NCI-H1694 (cell line): ENCODE results near the gene SSX2IP.

Experiments used
- DNase-seq: peaks from one replicate; lab custom pipeline; 2025; lab: John Stamatoyannopoulos, UW

Gene SSX2IP

DNA sequence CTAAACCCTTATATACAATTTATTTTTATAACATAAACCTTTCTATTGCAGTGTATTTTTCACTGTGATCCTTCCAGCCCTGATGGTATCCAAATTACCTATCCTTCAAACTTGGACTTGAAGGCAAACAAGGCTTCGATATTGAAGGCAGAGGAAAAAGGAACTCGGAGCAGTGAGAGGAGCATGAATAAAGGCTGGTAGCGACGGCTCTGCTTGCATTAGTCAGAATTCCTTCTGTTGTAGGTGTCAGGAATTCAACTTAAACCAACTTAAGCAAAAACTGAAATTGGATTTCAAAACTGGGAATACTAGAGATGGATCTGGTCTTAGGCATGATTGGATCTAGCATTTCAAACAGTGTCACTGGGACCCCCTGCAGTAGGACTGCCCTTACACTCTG lies 17.8 kb upstream of the SSX2IP start:
- no peak for DNase-seq

GRCh38 chr1:84705513-84705912 lies 15.3 kb upstream of the SSX2IP start:
- no peak for DNase-seq

DNA sequence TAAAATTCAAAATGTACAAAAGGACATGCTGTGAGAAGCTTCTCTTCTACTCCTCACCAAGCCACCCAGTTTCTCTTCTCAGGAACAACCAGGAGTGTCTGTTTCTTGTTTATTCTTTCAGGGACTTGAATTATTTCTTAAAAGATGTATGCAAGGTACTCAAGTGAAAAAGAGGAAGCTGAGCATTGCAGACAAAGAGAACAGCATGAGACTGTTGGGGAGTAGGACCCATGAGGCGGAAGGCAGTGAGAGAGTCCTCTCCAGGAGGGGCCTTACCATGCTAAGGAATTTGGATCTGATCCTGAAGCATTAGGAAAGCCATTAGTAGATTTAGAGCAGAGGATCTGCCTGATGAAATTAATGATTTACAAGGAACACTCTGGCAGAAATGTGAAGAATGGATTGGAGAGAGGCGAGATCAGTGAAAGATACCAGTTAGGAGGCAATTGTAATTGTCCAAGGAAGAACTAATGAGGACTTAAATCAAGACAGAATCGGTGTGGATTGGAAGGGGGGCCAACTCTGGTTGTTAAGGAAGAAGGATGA lies 14.7 kb upstream of the SSX2IP start:
- no peak for DNase-seq

GRCh38 chr1:84703431-84703830 lies 13.2 kb upstream of the SSX2IP start:
- DNase-seq = no peak

DNA sequence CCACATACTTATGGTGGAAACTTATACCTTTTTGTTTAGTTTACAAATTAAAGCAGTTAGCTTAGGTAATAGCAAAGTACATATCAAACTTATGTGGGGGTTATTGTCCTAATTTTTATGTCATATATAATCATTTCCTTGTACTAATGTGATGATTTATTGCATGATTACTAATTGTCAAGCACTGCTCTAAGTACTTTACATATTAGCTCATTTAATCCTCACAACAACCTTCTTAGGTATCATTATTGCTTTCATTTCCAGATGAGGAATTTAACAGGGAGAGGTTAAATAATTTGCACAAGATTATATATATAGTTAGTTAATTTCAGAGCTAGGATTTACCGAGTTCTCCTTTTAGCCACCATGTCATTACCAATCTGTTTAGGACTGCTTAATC lies 11.9 kb upstream of the SSX2IP start:
- no peak for DNase-seq

DNA sequence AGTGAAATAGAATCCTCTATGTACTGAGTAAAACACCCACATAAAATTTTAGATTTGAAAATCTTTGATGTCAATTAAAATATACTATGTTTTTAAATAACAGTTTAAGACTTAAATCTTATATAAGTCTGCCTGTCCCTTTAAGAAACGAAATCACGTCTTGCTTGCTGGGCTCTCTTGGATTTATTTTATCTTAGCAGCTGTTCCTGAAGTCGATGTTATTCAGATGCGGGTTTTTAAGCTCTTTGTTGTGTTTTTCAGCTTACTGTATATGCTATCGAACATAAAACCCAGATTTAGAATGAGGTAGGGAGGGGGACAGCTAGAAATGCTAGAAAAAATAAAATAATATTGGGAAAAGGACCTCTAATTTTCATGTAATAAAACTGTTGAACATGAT lies 11.1 kb upstream of the SSX2IP start:
- no peak for DNase-seq

- DNase-seq = no peak
These were observed 9.8 kb upstream of the SSX2IP start for GRCh38 chr1:84700070-84700469.

DNA sequence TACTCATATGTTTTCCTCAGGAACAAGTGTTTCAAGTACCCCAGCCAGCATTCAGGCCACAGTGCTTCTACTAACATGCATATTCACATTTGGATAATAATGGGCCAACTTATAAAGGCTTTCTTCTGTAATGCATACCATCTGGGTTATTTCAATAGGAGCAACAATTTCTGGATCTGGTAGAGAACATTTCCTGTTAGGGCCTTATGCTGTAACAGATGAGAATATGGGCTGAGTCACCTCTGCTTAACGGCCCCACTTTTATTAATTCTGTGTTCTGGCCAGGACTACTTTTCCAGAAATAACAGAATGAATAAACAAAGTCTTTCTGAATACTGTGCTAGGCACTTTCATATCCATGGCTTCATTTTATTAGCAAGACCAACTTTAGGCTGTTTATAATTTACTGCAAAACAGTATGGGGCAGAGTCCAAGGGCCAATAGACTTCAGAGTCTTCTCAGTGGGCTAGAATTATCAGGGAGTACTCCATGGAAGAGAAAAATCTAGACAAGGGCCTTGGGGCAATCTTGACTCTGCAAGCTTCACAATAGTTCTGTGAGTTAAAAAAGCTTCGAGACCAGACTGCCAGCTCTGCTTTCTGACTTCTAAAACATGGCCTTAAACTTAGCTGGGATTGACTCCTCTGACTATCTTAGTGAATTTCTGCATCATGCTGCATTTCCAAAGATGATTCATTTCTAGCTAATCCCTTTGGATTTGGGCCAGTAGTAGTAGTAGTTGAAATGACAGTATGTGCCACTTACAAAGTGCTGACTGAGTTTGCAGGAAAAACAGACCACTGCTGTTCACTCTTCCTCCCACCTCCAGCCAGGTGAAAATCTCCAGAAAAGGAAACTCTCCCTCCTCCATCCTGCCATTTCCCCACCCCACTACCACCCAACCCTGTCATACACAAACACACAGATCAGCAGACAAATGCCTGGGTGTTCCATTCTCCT lies 8.2 kb upstream of the SSX2IP start:
- DNase-seq = no peak

- no peak for DNase-seq
These were observed 3.5 kb upstream of the SSX2IP start for GRCh38 chr1:84693785-84694184.

DNA sequence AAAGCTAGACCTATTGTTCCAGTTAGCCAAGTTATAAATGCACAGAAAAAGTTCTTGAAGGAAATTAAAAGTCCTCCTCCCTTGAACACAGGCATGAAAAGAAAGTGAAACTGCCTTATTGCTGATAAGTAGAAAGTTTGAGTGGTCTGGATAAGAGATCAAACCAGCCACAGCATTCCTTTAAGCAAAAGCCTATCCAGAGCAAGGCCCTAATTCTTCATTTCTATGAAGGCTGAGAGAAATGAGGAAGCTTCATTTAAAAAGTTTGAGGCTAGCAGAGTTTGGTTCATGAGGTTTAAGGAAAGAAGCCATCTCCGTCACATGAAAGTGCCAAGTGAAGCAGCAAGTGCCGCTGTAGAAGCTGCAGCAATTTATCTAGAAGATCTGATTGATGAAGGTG lies 2.7 kb upstream of the SSX2IP start:
- no peak for DNase-seq

DNA sequence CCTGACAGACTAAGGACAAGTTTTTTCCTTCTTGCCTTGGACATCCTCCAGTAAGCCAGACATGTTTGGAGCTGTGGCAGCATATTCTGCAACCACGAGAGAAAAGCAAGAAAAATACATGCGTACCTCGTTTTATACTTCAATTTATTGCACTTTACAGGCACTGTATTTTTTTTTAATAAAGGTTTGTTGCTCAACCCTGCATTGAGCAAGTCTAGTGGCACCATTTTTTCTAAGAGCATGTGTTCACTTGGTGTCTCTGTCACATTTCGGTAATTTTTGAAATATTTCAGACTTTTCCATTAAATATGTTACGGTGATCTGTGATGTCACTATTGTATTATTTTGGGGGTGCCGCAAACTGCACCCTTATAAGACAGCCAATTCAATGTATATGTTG lies 2.1 kb upstream of the SSX2IP start:
- DNase-seq = no peak

DNA sequence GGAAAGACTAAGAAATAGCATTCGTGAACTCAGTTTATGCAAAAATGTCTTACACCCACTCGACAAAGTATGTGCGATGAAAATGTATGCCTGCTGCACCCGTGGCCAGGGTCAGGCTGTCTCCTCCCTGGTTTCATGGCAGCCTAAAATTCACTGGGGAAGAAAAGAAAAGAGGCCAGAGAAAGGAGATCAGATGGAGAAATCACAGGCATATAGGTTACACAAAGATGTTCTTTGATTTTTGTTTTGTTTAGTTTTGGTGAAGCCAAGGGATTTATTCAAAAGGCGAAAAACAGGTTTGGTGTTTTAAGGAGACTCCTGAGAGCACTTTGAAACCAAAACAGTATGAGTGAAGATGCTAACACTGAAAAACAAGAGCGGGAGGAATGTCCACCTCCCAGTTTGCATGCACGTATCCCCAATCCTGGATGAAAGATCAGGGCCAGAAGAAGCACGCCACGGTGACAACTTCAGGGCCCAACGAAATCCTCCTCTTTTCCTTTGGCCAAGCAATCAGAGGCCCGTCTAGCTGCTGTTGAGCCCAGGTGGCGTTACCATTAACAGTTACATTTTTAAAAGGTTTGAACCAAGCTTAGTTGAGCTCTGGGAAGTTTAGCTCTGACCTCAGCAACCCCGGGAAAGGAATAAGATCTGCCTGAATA lies 992 bp upstream of the SSX2IP start:
- DNase-seq = no peak

GRCh38 chr1:84689514-84690396 lies 506 bp downstream of the SSX2IP start:
- peak; percentile 39 for DNase-seq

DNA sequence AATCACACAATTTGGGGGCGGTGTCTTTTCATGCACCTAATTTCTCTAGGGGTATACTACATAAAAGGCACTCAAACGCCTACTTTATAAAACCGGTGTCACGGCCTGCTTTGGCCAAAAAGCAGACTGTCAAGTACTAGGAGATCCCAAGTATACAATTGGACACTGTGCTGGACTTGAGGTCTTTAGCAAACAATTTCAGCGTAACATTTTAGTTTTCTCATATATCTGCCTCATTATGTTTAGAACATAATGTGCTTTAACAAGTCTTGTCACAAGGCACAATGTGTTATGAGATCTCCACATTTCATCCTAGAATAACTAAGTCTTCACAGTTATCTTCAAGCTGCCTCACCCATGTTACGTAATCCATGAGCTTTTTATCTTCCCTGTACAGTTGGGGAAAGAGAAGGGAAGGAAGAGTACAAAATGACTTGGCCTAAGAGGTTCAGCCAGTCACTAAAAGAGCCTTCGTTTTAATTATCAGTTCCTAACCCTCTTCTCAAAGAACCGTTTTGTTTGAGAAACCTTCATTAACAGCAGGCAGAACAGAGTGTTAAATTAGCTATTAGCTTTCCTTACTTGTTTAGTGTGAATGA lies 1.7 kb downstream of the SSX2IP start:
- no peak for DNase-seq

GRCh38 chr1:84687714-84688462 lies 2.4 kb downstream of the SSX2IP start:
- DNase-seq = no peak

- no peak for DNase-seq
These were observed 4.0 kb downstream of the SSX2IP start for GRCh38 chr1:84686223-84686622.

GRCh38 chr1:84683508-84683907 lies 6.8 kb downstream of the SSX2IP start:
- DNase-seq = no peak

GRCh38 chr1:84682047-84682446 lies 8.2 kb downstream of the SSX2IP start:
- DNase-seq = no peak

DNA sequence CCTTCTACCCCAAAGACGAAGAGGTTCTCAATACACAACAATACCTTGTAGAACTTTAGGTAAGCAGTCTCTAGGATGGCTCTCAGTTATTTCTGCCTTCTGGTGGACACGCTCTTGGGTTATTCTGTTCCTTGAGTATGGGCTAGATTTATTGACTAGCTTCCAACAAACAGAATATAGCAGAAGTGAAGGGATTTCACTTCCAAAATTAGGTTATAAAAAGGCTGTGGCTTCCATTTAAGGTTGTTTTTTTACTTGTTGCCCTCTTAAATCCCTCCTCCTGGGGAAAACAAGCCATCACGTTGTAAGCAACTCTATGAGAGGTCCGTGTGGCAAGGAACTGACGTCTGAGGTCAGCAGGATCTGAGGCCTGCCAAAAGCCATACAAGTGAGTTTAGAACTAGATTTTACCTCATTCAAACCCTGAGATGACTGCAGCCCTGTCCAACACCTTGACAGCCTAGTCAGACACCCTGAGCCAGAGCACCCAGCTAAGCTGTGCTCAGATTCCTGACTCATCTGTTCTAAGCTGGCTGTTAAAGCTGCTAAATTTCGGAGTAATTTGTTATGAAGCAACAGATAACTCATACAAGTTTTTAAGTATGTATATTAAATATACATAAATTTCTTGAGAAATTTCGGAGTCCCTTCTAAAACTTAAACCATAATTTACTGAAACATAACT lies 12.7 kb downstream of the SSX2IP start:
- DNase-seq = no peak

GRCh38 chr1:84675631-84676030 lies 14.6 kb downstream of the SSX2IP start:
- DNase-seq = no peak
